RPMI7951 (cell line): ENCODE data around the gene NID1. TPM values are rescaled to one million over a fixed set of nuclear protein-coding genes. Genes with fewer than 3 reads are reported as not detected.
"Not testable (repeated sequence)": the region's sequence is repeated elsewhere in the genome, so short reads cannot be mapped to it uniquely, and the experiment has no call there.

Experiments used
- DNase-seq: peaks from one replicate; pipeline ENCODE4 v3.0.0-alpha.2; 2012; ENCODE audit warnings: low read depth
- total RNA-seq: library from RNA; depleted of rRNA; stranded (reverse); fragments of >200 nt; shearing (Covaris generic); gene quantifications from 2 replicates; pipeline ENCODE4 v1.2.3, GENCODE V29; 2014

NID1 gene
- total RNA-seq, 1 experiment from 2014 or later = 60.2 TPM

- DNase-seq = peak; percentile 89
Observed at GRCh38 chr1:235999259-235999925, 65.5 kb downstream of the NID1 start.

- DNase-seq = peak; percentile 60
Observed at GRCh38 chr1:235998812-235999211, 66.1 kb downstream of the NID1 start.

GRCh38 chr1:235997931-235998330 lies 67.0 kb downstream of the NID1 start:
- DNase-seq = no peak

- DNase-seq = no peak
Observed at GRCh38 chr1:235997049-235997448, 67.8 kb downstream of the NID1 start.

GRCh38 chr1:235996048-235996785 lies 68.7 kb downstream of the NID1 start:
- no peak for DNase-seq

- DNase-seq = no peak
Observed at GRCh38 chr1:235995511-235995910, 69.4 kb downstream of the NID1 start.

- no peak for DNase-seq
Observed at GRCh38 chr1:235993652-235994051, 71.2 kb downstream of the NID1 start.

- DNase-seq = no peak
Observed at GRCh38 chr1:235992868-235993267, 72.0 kb downstream of the NID1 start.

GRCh38 chr1:235992346-235992745 lies 72.5 kb downstream of the NID1 start:
- DNase-seq = no peak

GRCh38 chr1:235990330-235990795 lies 74.5 kb downstream of the NID1 start:
- DNase-seq = no peak

GRCh38 chr1:235989105-235989504 lies 75.8 kb downstream of the NID1 start:
- no peak for DNase-seq

- no peak for DNase-seq
Observed at GRCh38 chr1:235986869-235987268, 78.0 kb downstream of the NID1 start.

GRCh38 chr1:235984041-235984825 lies 80.7 kb downstream of the NID1 start:
- no peak for DNase-seq

- DNase-seq = no peak
Observed at GRCh38 chr1:235980976-235981375, 83.9 kb downstream of the NID1 start.

- peak; percentile 33 for DNase-seq
Observed at GRCh38 chr1:235979716-235980333, 85.1 kb downstream of the NID1 start.

GRCh38 chr1:235979176-235979575 lies 85.7 kb downstream of the NID1 start:
- no peak for DNase-seq

GRCh38 chr1:235976490-235976889 lies 88.4 kb downstream of the NID1 start:
- DNase-seq = no peak

GRCh38 chr1:235974616-235975015 lies 90.3 kb downstream of the NID1 start:
- no peak for DNase-seq

GRCh38 chr1:235972691-235973090 lies 92.2 kb downstream of the NID1 start:
- DNase-seq = not testable (repeated sequence)

- DNase-seq = peak; percentile 75
Observed at GRCh38 chr1:235972311-235972689, 92.6 kb downstream of the NID1 start.

GRCh38 chr1:235971571-235972310 lies 93.1 kb downstream of the NID1 start:
- peak; percentile 92 for DNase-seq
